ENCODE measurements around the gene OPN3. TPM values are rescaled to one million over a fixed set of nuclear protein-coding genes. Genes with fewer than 3 reads are reported as not detected.
A peak's percentile ranks its signal among the peaks of the same experiment; 100 is the strongest.

Gene OPN3
- total RNA-seq, 1 experiment from 2014 or later: 10.0 TPM

DNA sequence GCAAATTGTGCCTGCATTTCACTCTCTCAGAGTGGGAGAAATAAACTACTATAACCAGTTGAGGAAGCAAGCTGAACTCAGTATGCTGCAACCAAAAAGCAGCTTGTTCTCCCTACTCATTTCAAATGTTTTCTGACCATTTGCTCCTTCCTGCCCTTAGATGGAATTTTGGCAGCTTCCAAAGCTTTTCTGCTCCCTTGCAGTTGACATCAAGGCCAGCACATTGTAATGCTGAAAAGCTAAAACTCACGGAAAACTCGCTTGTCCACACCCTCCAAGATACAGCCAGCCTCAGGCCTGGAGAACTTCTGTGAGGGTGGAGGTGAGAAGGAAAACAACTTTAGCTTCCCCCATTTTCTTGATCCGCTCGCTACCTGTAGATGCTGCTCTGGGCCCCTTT lies 5.0 kb upstream of the OPN3 start:
- Mint-ChIP-seq H3K27ac (no peak overlapping the region), H3K36me3 (ENCODE audit: insufficient read depth in 1 of 3, low read depth in 3 of 3) (peaks cover 2 to 17% (median 16%) of the 10 kb centered on the region in 3 experiments), H3K27me3 (ENCODE audit: low read depth) (peaks cover 16% of the 10 kb centered on the region), H3K9me3 (peaks cover 13 to 17% of the 10 kb centered on the region in 2 experiments), H3K4me3 (no peak overlapping the region), H3K4me1 (peaks cover 5 to 7% of the 10 kb centered on the region in 2 experiments)
- Histone ChIP-seq H3K4ac (ENCODE audit: low read depth, low read length) (no peak overlapping the region), H2BK120ac (ENCODE audit: low read depth, low read length, poor library complexity, severe bottlenecking) (no peak overlapping the region), H3K14ac (ENCODE audit: insufficient read depth, low read length) (no peak overlapping the region), H3K79me2 (ENCODE audit: insufficient read depth, low read length) (no peaks in the 10 kb centered on the region), H2AK5ac (ENCODE audit: insufficient read length, low read length) (no peak overlapping the region), H3K27ac (ENCODE audit: insufficient read length, low read depth, low read length) (no peak overlapping the region), H3K9ac (ENCODE audit: extremely low read depth, insufficient read length, low read length) (no peak overlapping the region), H3K4me1 (ENCODE audit: insufficient read depth, low read length) (no peaks in the 10 kb centered on the region), H3T11ph (ENCODE audit: low read length) (no peak overlapping the region), H2BK15ac (ENCODE audit: low read depth, low read length) (no peak overlapping the region), H4K5ac (ENCODE audit: insufficient read length, low read depth, low read length) (no peak overlapping the region), H3K23ac (ENCODE audit: insufficient read length, low read depth, low read length) (no peak overlapping the region), H3K18ac (ENCODE audit: insufficient read length, low read depth, low read length) (no peak overlapping the region), H3K79me1 (ENCODE audit: insufficient read depth, low read depth, low read length, poor library complexity, severe bottlenecking) (no peaks in the 10 kb centered on the region), H3K27me3 (ENCODE audit: insufficient read depth, low read length) (no peaks in the 10 kb centered on the region), H4K8ac (replicated peaks; ENCODE audit: insufficient read length, low read depth, low read length) (no peak overlapping the region), H4K91ac (ENCODE audit: insufficient read length, low read depth, low read length) (no peak overlapping the region), H2BK5ac (ENCODE audit: insufficient read length, low read length) (no peak overlapping the region), H3K4me2 (ENCODE audit: insufficient read depth, insufficient read length, low read length) (no peak overlapping the region), H3K23me2 (ENCODE audit: insufficient read length, low read depth, low read length, poor library complexity, severe bottlenecking) (peaks cover 3% of the 10 kb centered on the region), H2AFZ (ENCODE audit: low read length) (peak overlapping the region; percentile 59), H3K56ac (ENCODE audit: insufficient read length, low read depth, low read length) (no peak overlapping the region), H2BK12ac (ENCODE audit: insufficient read length, low read depth, low read length) (no peak overlapping the region), H4K20me1 (ENCODE audit: control insufficient read depth, insufficient read depth, insufficient read length) (no peaks in the 10 kb centered on the region), H2BK20ac (ENCODE audit: low read depth, low read length, poor library complexity, severe bottlenecking) (no peak overlapping the region), H3K9me3 (ENCODE audit: control insufficient read depth, low read depth, low read length) (no peaks in the 10 kb centered on the region)
- no CpG with 5 or more reads among the region's 4 CpGs for WGBS (ENCODE audit: extremely low coverage, insufficient read length, low lambda C conversion rate)
- DNase-seq: no peak
- TF ChIP-seq, protein P1, sequence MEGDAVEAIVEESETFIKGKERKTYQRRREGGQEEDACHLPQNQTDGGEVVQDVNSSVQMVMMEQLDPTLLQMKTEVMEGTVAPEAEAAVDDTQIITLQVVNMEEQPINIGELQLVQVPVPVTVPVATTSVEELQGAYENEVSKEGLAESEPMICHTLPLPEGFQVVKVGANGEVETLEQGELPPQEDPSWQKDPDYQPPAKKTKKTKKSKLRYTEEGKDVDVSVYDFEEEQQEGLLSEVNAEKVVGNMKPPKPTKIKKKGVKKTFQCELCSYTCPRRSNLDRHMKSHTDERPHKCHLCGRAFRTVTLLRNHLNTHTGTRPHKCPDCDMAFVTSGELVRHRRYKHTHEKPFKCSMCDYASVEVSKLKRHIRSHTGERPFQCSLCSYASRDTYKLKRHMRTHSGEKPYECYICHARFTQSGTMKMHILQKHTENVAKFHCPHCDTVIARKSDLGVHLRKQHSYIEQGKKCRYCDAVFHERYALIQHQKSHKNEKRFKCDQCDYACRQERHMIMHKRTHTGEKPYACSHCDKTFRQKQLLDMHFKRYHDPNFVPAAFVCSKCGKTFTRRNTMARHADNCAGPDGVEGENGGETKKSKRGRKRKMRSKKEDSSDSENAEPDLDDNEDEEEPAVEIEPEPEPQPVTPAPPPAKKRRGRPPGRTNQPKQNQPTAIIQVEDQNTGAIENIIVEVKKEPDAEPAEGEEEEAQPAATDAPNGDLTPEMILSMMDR (conservative IDR thresholded peaks at IDR 0.05): no peak

All from H9 (cell line).